GM18505 (cell line): ENCODE measurements around the gene SLC1A5.
"Not testable (repeated sequence)": the region's sequence is repeated elsewhere in the genome, so short reads cannot be mapped to it uniquely, and the experiment has no call there.

Experiments
- ATAC-seq: cut with Tn5 transposase; IDR thresholded peaks from one replicate; pipeline ENCODE4 v1.9.1; 2021; ENCODE audit not compliant: unreplicated experiment
- POLR2A ChIP-seq: IDR thresholded peaks from 4 replicates; pipeline ENCODE4 v1.6.1; 2011; ENCODE audit warnings: borderline replicate concordance; ENCODE audit not compliant: insufficient read depth, insufficient read length; ENCODE audit errors: extremely low read depth

SLC1A5 gene

DNA sequence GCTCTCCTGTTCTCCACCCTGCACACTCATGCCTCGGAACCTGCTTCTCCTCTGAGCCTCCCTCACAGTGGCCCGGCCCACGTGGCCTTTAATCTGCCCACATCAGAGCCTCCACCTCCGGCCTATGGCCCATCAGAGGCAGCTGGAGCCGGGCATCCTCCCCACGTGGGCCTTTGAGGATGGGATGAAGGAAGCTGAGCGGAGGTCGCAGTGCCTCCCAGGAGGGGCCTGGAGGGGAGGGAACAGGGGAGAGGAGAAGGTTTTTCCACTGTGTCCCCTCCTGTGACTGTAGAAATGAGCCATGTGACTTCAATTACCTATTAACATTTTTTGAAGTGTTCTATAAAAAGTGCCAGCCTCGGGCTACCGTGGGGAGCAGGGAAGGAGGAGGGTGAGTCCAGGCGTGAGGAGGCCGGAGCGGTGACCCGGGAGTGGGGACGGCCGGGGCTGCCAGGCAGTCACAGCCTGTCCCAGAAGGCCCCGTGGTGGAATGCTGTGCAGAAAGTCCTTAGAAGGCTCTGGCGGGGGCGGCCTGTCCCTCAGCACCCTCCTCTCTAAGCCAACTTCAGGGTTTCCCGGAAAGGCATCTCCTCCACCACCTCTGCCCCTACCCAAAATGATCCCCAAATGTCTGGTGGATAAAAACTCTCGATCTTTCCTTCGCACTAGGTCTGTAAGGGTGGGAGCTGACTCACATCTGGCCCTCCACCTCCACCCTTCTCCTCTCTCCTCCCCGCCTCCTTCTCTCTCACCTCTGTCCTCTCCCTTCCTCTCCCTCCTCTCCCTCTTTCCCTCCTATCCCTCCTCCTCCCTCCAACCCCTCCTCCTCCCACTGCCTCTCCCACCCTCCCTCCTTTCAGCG lies 24.8 kb upstream of the SLC1A5 start:
- ATAC-seq: no peak

DNA sequence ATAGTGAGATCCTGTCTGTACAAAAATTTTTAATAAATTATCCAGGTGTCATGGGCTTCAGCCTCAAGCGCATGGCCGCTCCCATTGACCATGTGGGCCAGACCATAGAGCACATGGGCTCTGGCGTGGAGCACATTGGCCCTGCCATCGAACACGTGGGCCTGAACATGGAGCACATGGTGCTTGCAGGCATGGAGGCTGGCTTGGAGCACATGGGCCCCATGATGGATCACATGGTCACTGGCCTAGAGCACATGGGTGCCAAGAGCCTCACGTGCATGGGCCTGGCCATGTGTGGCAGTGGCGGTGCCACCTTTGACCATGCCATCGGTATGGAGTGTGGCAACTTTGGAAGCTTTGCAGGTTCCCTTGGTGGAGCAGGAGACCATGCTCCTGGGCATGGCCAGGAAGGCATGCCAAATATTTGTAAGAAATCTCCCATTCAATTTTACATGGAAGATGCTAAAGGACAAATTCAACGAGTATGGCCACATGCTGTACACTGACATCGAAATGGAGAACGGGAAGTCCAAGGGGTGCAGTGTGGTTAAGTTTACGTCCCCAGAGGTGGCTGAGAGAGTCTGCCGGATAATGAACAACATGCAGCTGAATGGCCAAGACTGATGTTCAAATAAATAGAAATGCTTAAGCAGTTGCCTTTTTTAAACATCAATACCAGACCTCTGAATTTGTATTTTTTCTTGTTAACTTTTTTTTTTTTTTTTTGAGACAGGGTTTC lies 21.3 kb upstream of the SLC1A5 start:
- no peak for TF ChIP-seq POLR2A
- ATAC-seq: no peak

More for the DNA sequence above, 24.8 kb upstream of the SLC1A5 start:
- no peak for TF ChIP-seq POLR2A

DNA sequence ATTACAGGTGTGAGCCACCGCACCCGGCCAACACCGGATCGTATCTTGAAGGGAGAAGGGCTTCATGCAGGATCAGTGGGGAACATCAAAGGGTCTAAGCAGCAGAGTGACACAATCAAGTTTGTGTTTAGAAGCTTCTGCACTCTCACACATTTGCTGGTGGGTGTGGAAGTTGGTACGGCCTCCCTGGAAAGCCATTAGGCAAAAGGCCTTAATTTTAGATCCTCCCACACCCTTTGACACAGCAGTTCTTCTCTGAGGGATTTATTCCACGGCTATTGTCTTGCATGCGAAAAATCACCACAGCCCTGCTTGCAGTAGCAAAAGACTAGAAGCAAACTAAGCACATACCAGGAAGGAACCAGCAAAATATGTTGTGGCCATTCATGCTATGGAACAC lies 18.3 kb upstream of the SLC1A5 start:
- ATAC-seq: no peak
- no peak for TF ChIP-seq POLR2A

DNA sequence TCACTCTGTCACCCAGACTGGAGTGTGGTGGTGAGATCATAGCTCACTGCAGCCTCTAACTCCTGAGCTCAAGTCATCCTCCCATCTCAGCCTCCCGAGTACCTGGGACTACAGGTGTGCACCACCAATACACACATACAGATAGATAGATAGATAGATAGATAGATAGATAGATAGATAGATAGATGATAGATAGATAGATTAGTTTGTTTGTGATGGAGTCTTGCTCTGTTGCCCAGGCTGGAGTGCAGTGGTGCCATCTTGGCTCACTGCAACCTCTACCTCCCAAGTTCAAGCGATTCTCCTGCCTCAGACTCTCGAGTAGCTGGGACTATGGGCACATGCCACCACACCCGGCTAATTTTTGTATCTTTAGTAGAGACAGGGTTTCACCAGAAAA lies 16.0 kb upstream of the SLC1A5 start:
- not testable (repeated sequence) for ATAC-seq

DNA sequence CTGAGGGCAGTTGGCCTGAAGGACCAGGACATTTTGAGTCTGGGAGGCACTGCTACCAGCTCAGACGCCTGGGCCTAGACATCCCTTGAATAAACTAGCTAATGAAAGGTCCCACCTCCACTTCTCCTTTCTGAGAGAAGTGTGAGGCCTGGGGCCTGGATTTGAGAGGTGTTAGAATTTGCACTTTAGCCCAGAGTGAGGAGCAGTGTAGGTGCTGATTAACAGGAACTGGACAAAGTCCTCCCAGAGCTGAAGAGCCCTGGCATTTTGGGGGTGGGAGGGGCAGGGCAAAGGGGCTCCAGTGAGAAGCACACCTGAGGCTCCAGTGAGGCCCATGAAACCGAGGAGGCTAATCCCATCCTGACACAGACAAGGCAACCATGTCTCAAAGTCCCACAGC lies 15.2 kb upstream of the SLC1A5 start:
- no peak for ATAC-seq
- no peak for TF ChIP-seq POLR2A

DNA sequence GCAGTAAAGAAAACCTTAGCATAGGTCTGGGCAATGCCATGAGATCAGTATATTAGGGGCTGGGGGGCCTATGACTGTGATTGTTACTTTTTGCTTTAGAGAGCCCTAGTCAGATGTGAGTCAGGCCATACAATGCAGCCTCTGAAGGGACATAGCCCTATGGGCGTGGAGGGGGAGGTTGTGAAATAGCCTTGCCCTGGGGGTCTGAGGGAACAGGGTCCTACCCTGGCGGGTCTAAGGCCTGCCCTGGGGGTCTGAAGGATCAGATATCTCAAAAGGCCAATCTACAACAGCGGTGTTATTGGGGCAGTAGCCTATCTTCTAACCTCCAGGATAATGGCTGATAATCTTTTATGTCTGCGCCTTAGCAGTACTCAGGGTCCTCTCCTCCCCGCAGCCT lies 13.8 kb upstream of the SLC1A5 start:
- no peak for ATAC-seq
- no peak for TF ChIP-seq POLR2A

DNA sequence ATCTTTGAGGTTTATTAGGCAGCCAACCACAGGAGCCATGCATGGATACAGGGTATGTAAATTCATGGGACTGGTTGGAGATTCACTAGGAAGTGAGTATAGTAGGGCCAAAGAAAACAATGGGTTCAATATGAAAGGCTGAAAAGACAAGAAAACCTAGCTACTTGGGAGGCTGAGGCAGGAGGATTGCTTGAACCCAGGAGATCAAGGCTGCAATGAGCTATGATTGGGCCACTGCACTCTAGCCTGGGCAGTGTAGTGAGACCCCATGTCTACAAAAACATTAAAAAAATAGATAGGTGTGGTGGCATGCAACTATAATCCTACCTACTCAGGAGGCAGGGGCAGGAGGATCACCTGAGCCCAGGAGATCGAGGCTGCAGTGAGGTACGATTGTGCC lies 10.3 kb upstream of the SLC1A5 start:
- no peak for TF ChIP-seq POLR2A
- no peak for ATAC-seq

DNA sequence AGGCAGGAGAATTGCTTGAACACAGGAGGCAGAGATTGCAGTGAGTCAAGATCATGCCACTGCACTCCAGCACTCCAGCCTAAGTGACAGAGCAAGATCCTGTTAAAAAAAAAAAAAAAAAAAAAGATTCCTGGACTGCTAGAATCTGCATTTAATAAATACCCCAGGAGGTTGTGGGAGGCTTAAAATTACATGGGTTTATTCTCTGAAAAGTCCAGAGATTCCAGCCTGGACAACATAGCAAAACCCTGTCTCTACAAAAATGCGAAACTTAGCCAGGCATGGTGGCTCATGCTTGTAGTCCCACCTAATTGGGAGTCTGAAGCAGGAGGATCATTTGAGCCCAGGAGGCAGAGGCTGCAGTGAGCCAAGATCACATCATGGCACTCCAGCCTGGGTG lies 9.5 kb upstream of the SLC1A5 start:
- no peak for ATAC-seq

DNA sequence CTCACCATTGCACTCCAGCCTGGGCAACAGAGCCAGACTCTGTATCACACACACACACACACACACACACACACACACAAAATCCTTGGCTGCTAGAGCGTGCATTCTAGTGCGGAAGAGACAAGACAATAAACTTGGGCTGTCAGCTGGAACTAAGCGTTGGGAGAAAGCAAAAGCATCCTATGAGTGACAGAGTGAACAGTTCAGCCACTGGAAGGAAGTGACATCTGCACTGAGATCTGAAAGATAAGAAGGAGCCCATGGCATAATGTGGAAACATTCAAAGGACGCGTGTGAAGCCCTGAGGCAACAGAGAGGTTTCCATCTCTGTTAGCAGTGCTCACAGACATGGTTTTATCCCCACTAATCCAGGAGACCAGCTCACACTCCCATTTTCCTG lies 3.5 kb upstream of the SLC1A5 start:
- no peak for ATAC-seq
- TF ChIP-seq POLR2A: no peak

More for the DNA sequence above, 9.5 kb upstream of the SLC1A5 start:
- TF ChIP-seq POLR2A: no peak

DNA sequence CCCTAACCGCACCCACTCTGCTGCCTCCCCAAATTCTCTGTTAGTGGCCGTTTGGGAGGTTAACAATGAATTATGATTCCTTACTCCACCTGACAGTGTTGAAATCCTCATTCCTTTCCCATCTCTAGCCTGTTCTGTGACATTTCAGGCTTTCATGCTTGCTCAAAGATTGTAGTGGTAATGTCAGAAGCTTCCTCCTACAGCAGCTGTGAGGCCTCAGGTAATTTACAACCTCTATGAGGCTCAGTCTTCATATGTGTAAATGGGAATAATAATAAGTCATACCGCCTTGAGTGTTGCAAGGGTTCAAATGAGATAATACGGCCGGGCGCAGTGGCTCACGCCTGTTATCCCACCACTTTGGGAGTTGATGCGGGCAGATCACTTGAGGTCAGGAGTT lies 977 bp upstream of the SLC1A5 start:
- no peak for TF ChIP-seq POLR2A
- no peak for ATAC-seq

DNA sequence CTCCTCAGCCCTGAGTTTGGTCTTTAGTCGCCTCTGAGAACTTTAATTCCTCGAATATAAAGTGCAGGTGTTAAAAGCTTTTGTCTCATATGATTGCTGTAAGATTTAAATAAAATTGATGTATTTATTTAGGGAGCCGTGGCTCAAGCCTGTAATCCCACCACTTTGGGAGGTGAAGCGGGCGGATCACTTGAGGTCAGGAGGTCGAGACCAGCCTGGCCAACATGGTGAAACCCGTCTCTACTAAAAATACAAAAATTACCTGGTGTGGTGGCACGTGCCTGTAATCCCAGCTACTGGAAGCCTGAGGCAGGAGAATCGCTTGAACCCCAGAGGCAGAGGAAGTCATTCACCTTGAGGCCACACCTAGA lies 559 bp upstream of the SLC1A5 start:
- no peak for ATAC-seq
- no peak for TF ChIP-seq POLR2A

DNA sequence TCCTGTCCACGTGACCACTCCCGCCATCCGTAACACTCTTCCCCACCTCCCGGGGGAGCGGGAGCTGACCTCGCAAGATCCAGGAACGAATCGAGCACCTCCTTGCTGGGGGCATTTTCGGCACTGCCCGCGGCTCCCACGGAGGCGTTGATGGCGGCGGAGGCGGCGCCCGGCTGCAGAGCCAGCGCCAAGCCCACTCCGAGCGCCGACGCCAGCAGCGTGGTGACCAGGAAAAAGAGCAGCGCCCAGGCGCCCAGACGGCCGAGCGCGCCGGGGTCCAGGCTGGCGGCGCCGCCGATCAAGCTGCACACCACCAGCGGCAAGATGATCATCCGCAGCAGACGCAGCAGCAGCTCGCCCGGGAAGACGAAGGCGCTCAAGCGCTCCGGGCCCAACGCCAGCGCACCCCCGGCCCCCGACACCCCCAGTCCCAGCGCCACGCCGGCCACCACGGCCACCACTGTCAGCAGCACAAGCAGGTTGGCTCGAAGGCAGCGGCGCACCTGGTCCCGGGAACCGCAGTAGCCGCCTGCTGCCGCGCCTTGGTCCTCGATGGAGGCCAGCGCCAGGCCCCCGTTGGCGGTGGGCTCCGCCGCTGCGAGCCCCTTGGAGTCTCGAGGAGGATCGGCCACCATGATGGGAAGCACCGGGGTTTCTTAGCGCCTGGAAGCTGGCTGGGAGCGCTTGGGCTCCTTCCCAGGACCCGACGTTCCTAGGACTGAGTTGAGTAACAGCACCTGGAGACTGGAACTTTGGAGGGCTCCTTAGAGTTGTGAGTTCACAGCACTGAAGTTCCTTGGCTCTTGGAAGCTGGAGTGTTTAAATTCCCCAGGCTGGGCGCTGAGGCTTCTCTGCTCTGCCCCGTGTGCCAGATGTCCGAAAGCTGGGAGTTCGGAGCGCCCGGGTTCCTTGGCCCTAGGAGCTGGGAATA lies 798 bp downstream of the SLC1A5 start:
- no peak for TF ChIP-seq POLR2A
- no peak for ATAC-seq

DNA sequence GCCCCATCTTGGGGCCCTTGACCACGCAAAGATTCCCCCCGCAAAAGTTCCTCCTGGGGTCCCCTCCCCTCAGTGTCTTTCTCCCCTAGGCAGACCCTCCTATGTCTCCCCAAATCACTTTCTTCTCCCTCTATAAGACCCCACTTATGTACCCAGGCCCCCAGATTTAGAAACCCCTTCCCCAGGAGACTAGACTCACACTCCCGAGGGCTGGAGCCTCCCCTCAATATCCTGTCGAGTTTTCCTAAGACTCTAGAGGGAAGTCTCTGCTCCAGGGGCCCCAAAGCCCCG lies 1.4 kb downstream of the SLC1A5 start:
- no peak for ATAC-seq
- no peak for TF ChIP-seq POLR2A
